Transverse colon (tissue), 3 donors: ENCODE data around the gene P2RY6.

ENCODE experiments used
- CTCF ChIP-seq, 5 experiments: fragments of 200-600 bp in 3 of 5; fragments of 450-650 bp in 2 of 5; sonication (generic) in 3 of 5; IDR thresholded peaks; 1 replicate in 2 of 5; 2 replicates in 3 of 5; pipeline ENCODE4 v1.5.1; 2016 to 2017; ENCODE audit warnings: antibody characterized with exemption in 5 of 5, inconsistent platforms in 3 of 5, mild to moderate bottlenecking in 2 of 5, moderate library complexity in 1 of 5
- POLR2A ChIP-seq: fragments of 450-650 bp; IDR thresholded peaks from one replicate; pipeline ENCODE4 v1.6.1; 2016; ENCODE audit warnings: antibody characterized with exemption, mild to moderate bottlenecking, moderate library complexity

- TF ChIP-seq CTCF (IDR thresholded peaks at IDR 0.05), result no peak
- no peak for TF ChIP-seq POLR2A
Observed at GRCh38 chr11:73345481-73346160, 73.5 kb downstream of the P2RY6 start.
